Caco-2 (cell line): Measurements from ENCODE around the gene TP53BP2. TPM values are rescaled to one million over a fixed set of nuclear protein-coding genes. Genes with fewer than 3 reads are reported as not detected.
A peak's percentile ranks its signal among the peaks of the same experiment; 100 is the strongest.

ENCODE experiments used
- BruUV-seq: library from RNA; stranded (reverse); fragments of 400-500 nt; replicated peaks from 2 replicates; lab custom pipeline; 2021; lab: Mats Ljungman, UMichigan
- CTCF ChIA-PET: fragments of 300-600 bp; sonication (Branson Sonifier 250); formaldehyde crosslinking; loops from one replicate; lab custom pipeline; 2022; ENCODE audit warnings: antibody characterized with exemption; lab: Charles Lee
- POLR2A ChIA-PET: fragments of 300-600 bp; sonication (Branson Sonifier 250); formaldehyde crosslinking; loops from one replicate; lab custom pipeline; 2022; ENCODE audit warnings: antibody characterized with exemption; lab: Charles Lee
- DNase-seq, 2 experiments: peaks; one replicate each; pipeline versions ENCODE4 v3.0.0 to v3.0.0-alpha.2; 2020 to 2022
- H3K27me3 ChIP-seq: replicated peaks from 2 replicates; pipeline ENCODE4 v1.6.0; 2011; ENCODE audit warnings: low read length; ENCODE audit not compliant: control insufficient read depth, insufficient read depth
- H3K36me3 ChIP-seq: 2 replicates; pipeline ENCODE4 v1.5.1; 2011; ENCODE audit warnings: low read length; ENCODE audit not compliant: control insufficient read depth, insufficient read depth
- H3K4me1 ChIP-seq: fragments of 250-450 bp; sonication (Bioruptor Pico); 2 replicates; pipeline ENCODE4 v1.5.1; 2020; ENCODE audit warnings: mild to moderate bottlenecking
- H3K4me3 ChIP-seq: 2 replicates; pipeline ENCODE4 v1.5.1; 2011; ENCODE audit warnings: low read depth, mild to moderate bottlenecking, control low read depth, low read length
- H3K9me3 ChIP-seq: fragments of 250-450 bp; sonication (Bioruptor Pico); 2 replicates; pipeline ENCODE4 v1.5.1; 2020; ENCODE audit warnings: mild to moderate bottlenecking, moderate library complexity
- H3K27ac Mint-ChIP-seq: one replicate; pipeline ENCODE4 v1.8.0; 2022; ENCODE audit warnings: mixed read lengths; ENCODE audit not compliant: unreplicated experiment
- H3K27me3 Mint-ChIP-seq: one replicate; pipeline ENCODE4 v1.8.0; 2022; ENCODE audit warnings: mixed read lengths; ENCODE audit not compliant: insufficient read depth, unreplicated experiment
- H3K36me3 Mint-ChIP-seq: one replicate; pipeline ENCODE4 v1.8.0; 2022; ENCODE audit warnings: mild to moderate bottlenecking, mixed read lengths; ENCODE audit not compliant: insufficient read depth, unreplicated experiment
- H3K4me1 Mint-ChIP-seq: one replicate; pipeline ENCODE4 v1.8.0; 2022; ENCODE audit warnings: low read depth, mixed read lengths; ENCODE audit not compliant: unreplicated experiment
- H3K4me3 Mint-ChIP-seq: one replicate; pipeline ENCODE4 v1.8.0; 2022; ENCODE audit warnings: mild to moderate bottlenecking, moderate library complexity, mixed read lengths; ENCODE audit not compliant: unreplicated experiment
- H3K9me3 Mint-ChIP-seq: one replicate; pipeline ENCODE4 v1.8.0; 2022; ENCODE audit warnings: mixed read lengths; ENCODE audit not compliant: unreplicated experiment
- CTCF ChIP-seq, 2 experiments: fragments of 200-600 bp in 1 of 2; IDR thresholded peaks; 1 replicate in 1 of 2; 2 replicates in 1 of 2; pipeline versions ENCODE4 v1.5.1 to v1.8.0; 2011 to 2022; ENCODE audit warnings: antibody characterized with exemption in 1 of 2, control low read depth in 1 of 2, inconsistent platforms in 1 of 2, low read depth in 1 of 2, low read length in 1 of 2, mild to moderate bottlenecking in 1 of 2, moderate library complexity in 1 of 2; ENCODE audit not compliant: insufficient read depth in 1 of 2, severe bottlenecking in 1 of 2, unreplicated experiment in 1 of 2
- intact Hi-C: fragments of 100-400 bp; cut with micrococcal nuclease; formaldehyde crosslinking; loops from one replicate; pipeline ENCODE4 v1.10.0; 2022; ENCODE audit not compliant: unreplicated experiment
- total RNA-seq: library from RNA; stranded (reverse); gene quantifications from 2 replicates; pipeline ENCODE4 v1.2.3, GENCODE V29; 2022

The TP53BP2 gene
- total RNA-seq, 1 experiment from 2014 or later, result 49.6 TPM

- ChIA-PET CTCF (interaction anchor here (1.0 kb wide), 1 partner anchor 280 kb away, joined by 3 read pairs; no protein-coding TSS in a partner anchor), POLR2A (no interaction called here)
- Histone ChIP-seq H3K4me1 (peaks cover 53% of the 10 kb centered on the region), H3K9me3 (no peaks in the 10 kb centered on the region), H3K36me3 (peaks cover 10% of the 10 kb centered on the region), H3K4me3 (no peak overlapping the region), H3K27me3 (no peaks in the 10 kb centered on the region)
- no peaks in the 10 kb centered on the region for H3K27me3 Mint-ChIP-seq
- no peaks in the 10 kb centered on the region for H3K9me3 Mint-ChIP-seq
- peaks cover 88% of the 10 kb centered on the region for H3K36me3 Mint-ChIP-seq
- TF ChIP-seq CTCF (IDR thresholded peaks at IDR 0.05; ENCODE audit: insufficient read depth in 1 of 2, low read depth in 1 of 2, low read length in 1 of 2, severe bottlenecking in 1 of 2, unreplicated experiment in 1 of 2), result no peak
- peak overlapping the region; percentile 88 for H3K27ac Mint-ChIP-seq
- no peak for DNase-seq
- intact Hi-C loops, result no loop called here
- BruUV-seq, result TSS peak; percentile 76
- H3K4me3 Mint-ChIP-seq, result peak overlapping the region; percentile 56
- H3K4me1 Mint-ChIP-seq, result peaks cover 47% of the 10 kb centered on the region
Measured at GRCh38 chr1:223771469-223771813, 74.3 kb downstream of the TP53BP2 start.

DNA sequence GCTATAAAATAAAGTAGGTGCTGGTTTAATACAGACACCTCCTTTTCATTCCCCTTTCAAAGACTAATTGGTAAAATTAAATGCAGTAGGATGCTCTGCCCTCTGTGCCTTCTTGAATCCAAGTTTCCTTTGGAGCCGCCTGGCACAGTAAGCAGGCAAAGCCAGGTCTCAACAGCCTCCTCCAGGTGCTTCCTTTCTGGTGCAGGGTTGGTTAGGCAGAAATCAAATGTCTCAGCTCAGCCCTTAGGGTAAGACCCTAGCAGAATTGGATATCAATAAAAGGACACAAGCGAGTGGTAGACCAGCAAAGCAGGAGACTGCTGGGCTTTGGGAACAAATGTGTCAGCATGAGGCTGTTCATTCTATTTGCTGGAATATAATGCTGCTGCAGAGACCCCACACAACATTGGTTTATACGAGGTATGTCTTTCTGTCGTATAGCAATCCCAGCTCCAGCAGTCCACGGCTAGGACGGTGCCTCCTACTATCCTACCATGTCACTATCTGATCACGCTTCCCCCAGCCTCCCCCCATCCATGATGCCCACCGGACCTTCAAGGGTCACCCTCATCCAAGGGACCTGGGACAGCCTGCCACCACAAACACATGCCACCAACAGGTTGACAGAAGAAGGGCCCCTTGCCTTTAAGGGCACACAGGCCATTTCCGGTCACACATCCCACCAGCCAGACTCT, 75.0 kb downstream of the TP53BP2 start:
- Mint-ChIP-seq H3K4me3 (peak overlapping the region; percentile 56), H3K9me3 (no peaks in the 10 kb centered on the region), H3K36me3 (peaks cover 88% of the 10 kb centered on the region), H3K4me1 (peaks cover 40% of the 10 kb centered on the region), H3K27ac (peak overlapping the region; percentile 88), H3K27me3 (no peaks in the 10 kb centered on the region)
- CTCF ChIA-PET, result no interaction called here
- Histone ChIP-seq H3K36me3 (peaks cover 7% of the 10 kb centered on the region), H3K9me3 (no peaks in the 10 kb centered on the region), H3K27me3 (no peaks in the 10 kb centered on the region), H3K4me3 (no peak overlapping the region), H3K4me1 (peaks cover 53% of the 10 kb centered on the region)
- no TSS peak for BruUV-seq
- intact Hi-C loops, result no loop called here
- POLR2A ChIA-PET, result no interaction called here
- no peak for DNase-seq
- TF ChIP-seq CTCF (IDR thresholded peaks at IDR 0.05; ENCODE audit: insufficient read depth in 1 of 2, low read depth in 1 of 2, low read length in 1 of 2, severe bottlenecking in 1 of 2, unreplicated experiment in 1 of 2), result no peak

GRCh38 chr1:223765719-223766340, 79.9 kb downstream of the TP53BP2 start:
- H3K27me3 ChIP-seq, result no peaks in the 10 kb centered on the region
- H3K4me1 ChIP-seq, result peaks cover 64% of the 10 kb centered on the region
- Mint-ChIP-seq H3K9me3 (no peaks in the 10 kb centered on the region), H3K36me3 (peaks cover 84% of the 10 kb centered on the region), H3K27ac (peak overlapping the region; percentile 85), H3K4me3 (no peak overlapping the region), H3K4me1 (peaks cover 38% of the 10 kb centered on the region), H3K27me3 (no peaks in the 10 kb centered on the region)
- DNase-seq, result no peak
- ChIA-PET CTCF (interaction anchor here (0.7 to 1.4 kb wide), 6 partner anchors 16 to 67 kb away, joined by 3 to 4 read pairs (median 3); no protein-coding TSS in a partner anchor), POLR2A (interaction anchor here (0.5 to 0.9 kb wide), 2 partner anchors 11 to 56 kb away, joined by 3 read pairs; no protein-coding TSS in a partner anchor)
- BruUV-seq, result no TSS peak
- no peaks in the 10 kb centered on the region for H3K9me3 ChIP-seq
- H3K36me3 ChIP-seq, result peaks cover 7% of the 10 kb centered on the region
- no peak overlapping the region for H3K4me3 ChIP-seq
- intact Hi-C loops, result no loop called here
- TF ChIP-seq CTCF (IDR thresholded peaks at IDR 0.05; ENCODE audit: insufficient read depth in 1 of 2, low read depth in 1 of 2, low read length in 1 of 2, severe bottlenecking in 1 of 2, unreplicated experiment in 1 of 2), result no peak
